LNCaP clone FGC (cell line): ENCODE data around the gene TCAF1.

Source experiments
- DNase-seq: peaks from one replicate; pipeline ENCODE4 v3.0.0-alpha.2; 2011; ENCODE audit warnings: low read depth
- H3K4me3 ChIP-seq: 2 replicates; pipeline ENCODE4 v1.5.1; 2011; ENCODE audit warnings: mild to moderate bottlenecking, low read depth, low read length, control low read depth
- CTCF ChIP-seq: IDR thresholded peaks from 2 replicates; pipeline ENCODE4 v1.5.1; 2012; ENCODE audit warnings: mild to moderate bottlenecking; ENCODE audit not compliant: control insufficient read depth, insufficient read depth; ENCODE audit errors: extremely low read depth

TCAF1 gene

GRCh38 chr7:143934526-143935325 is 32.8 kb upstream of the TCAF1 start, which contains the start of gene OR2F2:
TSS of gene OR2F2 (plus strand) at chr7:143935233. CDS start at chr7:143935233, 0 bp downstream.
- no peak within 1 kb of the TSS for H3K4me3 ChIP-seq
- DNase-seq = no peak
- no peak for TF ChIP-seq CTCF

GRCh38 chr7:143931739-143932138 is 29.8 kb upstream of the TCAF1 start:
- no peak for DNase-seq
- H3K4me3 ChIP-seq = no peak overlapping the region
- TF ChIP-seq CTCF = no peak

GRCh38 chr7:143929224-143929920 is 27.4 kb upstream of the TCAF1 start:
- DNase-seq = no peak
- no peak overlapping the region for H3K4me3 ChIP-seq
- TF ChIP-seq CTCF = no peak

- no peak overlapping the region for H3K4me3 ChIP-seq
- TF ChIP-seq CTCF = no peak
- DNase-seq = no peak
Observed at GRCh38 chr7:143924851-143925250, 22.9 kb upstream of the TCAF1 start.

- TF ChIP-seq CTCF = no peak
- H3K4me3 ChIP-seq = no peak overlapping the region
- DNase-seq = no peak
Observed at GRCh38 chr7:143914938-143915652, 13.1 kb upstream of the TCAF1 start.

- TF ChIP-seq CTCF = no peak
- DNase-seq = no peak
- H3K4me3 ChIP-seq = no peak overlapping the region
Observed at GRCh38 chr7:143913945-143914615, 12.1 kb upstream of the TCAF1 start.
